Activated naive CD4-positive, alpha-beta T cell treated with anti-CD3 and anti-CD28 coated beads, Interleukin-2, amount 50 U/mL, for 72 hours (primary cell): ENCODE results near the gene LRRC8B. TPM values are rescaled to one million over a fixed set of nuclear protein-coding genes. Genes with fewer than 3 reads are reported as not detected.

Source experiments
- ATAC-seq, 2 donors: fragments of 150-1000 bp; cut with Tn5 transposase; 2 replicates each; pipeline ENCODE4 v1.10.0; 2021; ENCODE audit warnings: mild to moderate bottlenecking in 2 of 2, moderate library complexity in 2 of 2
- DNase-seq, 2 donors: peaks; one replicate each; pipeline ENCODE4 v3.0.0; 2021 to 2022; ENCODE audit warnings: low spot score in 2 of 2
- H3K27ac Mint-ChIP-seq, 2 donors: one replicate each; pipeline ENCODE4 v1.8.0; 2022; ENCODE audit warnings: mild to moderate bottlenecking in 2 of 2, mixed read lengths in 2 of 2
- H3K36me3 Mint-ChIP-seq, 2 donors: one replicate each; pipeline ENCODE4 v1.8.0; 2022; ENCODE audit warnings: mixed read lengths in 2 of 2
- H3K9me3 Mint-ChIP-seq, 2 donors: one replicate each; pipeline ENCODE4 v1.8.0; 2022; ENCODE audit warnings: mixed read lengths in 2 of 2
- total RNA-seq, 2 donors: library from RNA; stranded (reverse); gene quantifications; one replicate each; pipeline ENCODE4 v1.2.3, GENCODE V29; 2022

LRRC8B gene
- total RNA-seq, 2 donors from 2014 or later = 31.1 to 47.9 TPM

- ATAC-seq = peak in 1 of 2 donors; percentile 75
- peaks cover 8 to 20% of the 10 kb centered on the region in 2 donors for H3K9me3 Mint-ChIP-seq
- peak overlapping the region in 1 of 2 donors; percentile 72 for H3K27ac Mint-ChIP-seq
- no peak for DNase-seq
- H3K36me3 Mint-ChIP-seq = peaks cover 49 to 74% of the 10 kb centered on the region in 2 donors
These were observed 30.9 kb downstream of the LRRC8B start for GRCh38 chr1:89555550-89555949.

GRCh38 chr1:89556726-89557444 is 32.3 kb downstream of the LRRC8B start:
- Mint-ChIP-seq H3K27ac (peak overlapping the region in 1 of 2 donors; percentile 72), H3K36me3 (peaks cover 46 to 68% of the 10 kb centered on the region in 2 donors), H3K9me3 (peaks cover 8 to 20% of the 10 kb centered on the region in 2 donors)
- ATAC-seq (no peak), DNase-seq (no peak)

- Mint-ChIP-seq H3K9me3 (peaks cover 8 to 20% of the 10 kb centered on the region in 2 donors), H3K27ac (peak overlapping the region in 1 of 2 donors; percentile 29), H3K36me3 (peaks cover 48 to 73% of the 10 kb centered on the region in 2 donors)
- ATAC-seq = no peak
- DNase-seq = no peak
These were observed 32.8 kb downstream of the LRRC8B start for GRCh38 chr1:89557445-89557825.

GRCh38 chr1:89557956-89558355 is 33.3 kb downstream of the LRRC8B start:
- peaks cover 8 to 20% of the 10 kb centered on the region in 2 donors for H3K9me3 Mint-ChIP-seq
- H3K36me3 Mint-ChIP-seq = peaks cover 48 to 76% of the 10 kb centered on the region in 2 donors
- no peak for DNase-seq
- ATAC-seq = peak; percentile 68 to 73
- H3K27ac Mint-ChIP-seq = peak overlapping the region; percentile 29 to 53

GRCh38 chr1:89563957-89564604 is 39.5 kb downstream of the LRRC8B start:
- H3K9me3 Mint-ChIP-seq = peaks cover 0 to 4% of the 10 kb centered on the region in 2 donors
- ATAC-seq = no peak
- H3K36me3 Mint-ChIP-seq = peaks cover 11 to 45% of the 10 kb centered on the region in 2 donors
- DNase-seq = no peak
- no peak overlapping the region for H3K27ac Mint-ChIP-seq

GRCh38 chr1:89565521-89565920 is 40.9 kb downstream of the LRRC8B start:
- H3K9me3 Mint-ChIP-seq = no peaks in the 10 kb centered on the region
- DNase-seq (no peak), ATAC-seq (no peak)
- no peak overlapping the region for H3K27ac Mint-ChIP-seq
- H3K36me3 Mint-ChIP-seq = peaks cover 13 to 51% of the 10 kb centered on the region in 2 donors

GRCh38 chr1:89566761-89567174 is 42.1 kb downstream of the LRRC8B start:
- peaks cover 23 to 61% of the 10 kb centered on the region in 2 donors for H3K36me3 Mint-ChIP-seq
- ATAC-seq = no peak
- no peak overlapping the region for H3K27ac Mint-ChIP-seq

GRCh38 chr1:89567797-89568196 is 43.2 kb downstream of the LRRC8B start:
- Mint-ChIP-seq H3K9me3 (no peaks in the 10 kb centered on the region), H3K36me3 (peaks cover 29 to 60% of the 10 kb centered on the region in 2 donors), H3K27ac (no peak overlapping the region)
- no peak for ATAC-seq
- DNase-seq = no peak

More at GRCh38 chr1:89566761-89567174, 42.1 kb downstream of the LRRC8B start:
- H3K9me3 Mint-ChIP-seq = no peaks in the 10 kb centered on the region
- no peak for DNase-seq

- H3K9me3 Mint-ChIP-seq = no peaks in the 10 kb centered on the region
- H3K27ac Mint-ChIP-seq = peak overlapping the region in 1 of 2 donors; percentile 33
- ATAC-seq (no peak), DNase-seq (no peak)
- H3K36me3 Mint-ChIP-seq = peaks cover 48 to 76% of the 10 kb centered on the region in 2 donors
These were observed 48.8 kb downstream of the LRRC8B start for GRCh38 chr1:89573410-89573809.

GRCh38 chr1:89574621-89575020 is 50.0 kb downstream of the LRRC8B start:
- peaks cover 48 to 65% of the 10 kb centered on the region in 2 donors for H3K36me3 Mint-ChIP-seq

GRCh38 chr1:89575207-89575606 is 50.6 kb downstream of the LRRC8B start:
- DNase-seq (no peak), ATAC-seq (no peak)
- H3K27ac Mint-ChIP-seq = peak overlapping the region in 1 of 2 donors; percentile 51
- peaks cover 48 to 65% of the 10 kb centered on the region in 2 donors for H3K36me3 Mint-ChIP-seq
- no peaks in the 10 kb centered on the region for H3K9me3 Mint-ChIP-seq

More at GRCh38 chr1:89574621-89575020, 50.0 kb downstream of the LRRC8B start:
- ATAC-seq (no peak), DNase-seq (no peak)
- Mint-ChIP-seq H3K9me3 (no peaks in the 10 kb centered on the region), H3K27ac (no peak overlapping the region)

GRCh38 chr1:89576013-89576412 is 51.4 kb downstream of the LRRC8B start:
- no peak for DNase-seq
- ATAC-seq = no peak
- no peaks in the 10 kb centered on the region for H3K9me3 Mint-ChIP-seq
- no peak overlapping the region for H3K27ac Mint-ChIP-seq
- peaks cover 46 to 65% of the 10 kb centered on the region in 2 donors for H3K36me3 Mint-ChIP-seq

- DNase-seq = no peak
- H3K27ac Mint-ChIP-seq = no peak overlapping the region
- no peaks in the 10 kb centered on the region for H3K9me3 Mint-ChIP-seq
- peaks cover 39 to 69% of the 10 kb centered on the region in 2 donors for H3K36me3 Mint-ChIP-seq
- ATAC-seq = no peak
These were observed 53.5 kb downstream of the LRRC8B start for GRCh38 chr1:89578151-89578550.

- DNase-seq (no peak), ATAC-seq (no peak)
- no peak overlapping the region for H3K27ac Mint-ChIP-seq
- peaks cover 40 to 69% of the 10 kb centered on the region in 2 donors for H3K36me3 Mint-ChIP-seq
- no peaks in the 10 kb centered on the region for H3K9me3 Mint-ChIP-seq
These were observed 54.5 kb downstream of the LRRC8B start for GRCh38 chr1:89578946-89579684.

- Mint-ChIP-seq H3K27ac (no peak overlapping the region), H3K9me3 (no peaks in the 10 kb centered on the region), H3K36me3 (peaks cover 39 to 69% of the 10 kb centered on the region in 2 donors)
- no peak for DNase-seq
- ATAC-seq = no peak
These were observed 55.4 kb downstream of the LRRC8B start for GRCh38 chr1:89580036-89580435.

GRCh38 chr1:89581859-89582258 is 57.2 kb downstream of the LRRC8B start:
- peak overlapping the region in 1 of 2 donors; percentile 69 for H3K27ac Mint-ChIP-seq
- H3K9me3 Mint-ChIP-seq = no peaks in the 10 kb centered on the region
- H3K36me3 Mint-ChIP-seq = peaks cover 41 to 70% of the 10 kb centered on the region in 2 donors
- DNase-seq (no peak), ATAC-seq (peak; percentile 66 to 88)

GRCh38 chr1:89582571-89582970 is 57.9 kb downstream of the LRRC8B start:
- peaks cover 42 to 75% of the 10 kb centered on the region in 2 donors for H3K36me3 Mint-ChIP-seq
- H3K27ac Mint-ChIP-seq = no peak overlapping the region
- DNase-seq (no peak), ATAC-seq (no peak)
- no peaks in the 10 kb centered on the region for H3K9me3 Mint-ChIP-seq
